Measurements from ENCODE around the gene MPPED2.

GRCh38 chr11:30445056-30445455, 141.1 kb downstream of the MPPED2 start:
- no peak for TF ChIP-seq CTCF (IDR thresholded peaks at IDR 0.05; ENCODE audit: low read depth, low read length)
- no peak for TF ChIP-seq MAX (IDR thresholded peaks at IDR 0.05; ENCODE audit: low read depth, low read length)
- TF ChIP-seq POLR2A (IDR thresholded peaks at IDR 0.05; ENCODE audit: extremely low read depth, insufficient read length): no peak
